HEK293 (cell line): ENCODE measurements around the gene ARHGEF28.
A peak's percentile ranks its signal among the peaks of the same experiment; 100 is the strongest.

Source experiments
- CTCF ChIA-PET: fragments of 350-600 bp; formaldehyde crosslinking; extraction: SDS; loops from one replicate; lab custom pipeline; 2021; ENCODE audit warnings: antibody characterized with exemption; lab: Yijun Ruan, JAX
- POLR2A ChIA-PET: fragments of 300-600 bp; formaldehyde crosslinking; extraction: SDS; loops from one replicate; lab custom pipeline; 2020; ENCODE audit warnings: antibody characterized with exemption, inconsistent platforms; lab: Yijun Ruan, JAX
- H3K27ac ChIP-seq: fragments of 200-500 bp; sonication (Bioruptor generic); 2 replicates; pipeline ENCODE4 v1.5.1; 2014; ENCODE audit warnings: low read depth, low read length, control low read depth, inconsistent platforms; ENCODE audit errors: extremely low read depth
- H3K36me3 ChIP-seq, 2 experiments: fragments of 200-500 bp in 1 of 2; sonication (Bioruptor generic) in 1 of 2; 1 replicate in 1 of 2; 2 replicates in 1 of 2; pipeline ENCODE4 v1.5.1; 2014 to 2017; ENCODE audit warnings: inconsistent platforms in 2 of 2, low read length in 2 of 2; ENCODE audit not compliant: control insufficient read depth in 2 of 2, insufficient read depth in 1 of 2
- H3K4me1 ChIP-seq: fragments of 200-500 bp; sonication (Bioruptor generic); 2 replicates; pipeline ENCODE4 v1.5.1; 2014; ENCODE audit warnings: mild to moderate bottlenecking, low read length, inconsistent platforms; ENCODE audit not compliant: control insufficient read depth, insufficient read depth
- H3K4me3 ChIP-seq: 2 replicates; pipeline ENCODE4 v1.5.1; 2011; ENCODE audit warnings: low read depth, mild to moderate bottlenecking, control low read depth, low read length, moderate library complexity
- H3K9me3 ChIP-seq: fragments of 200-500 bp; sonication (Bioruptor generic); 2 replicates; pipeline ENCODE4 v1.5.1; 2014; ENCODE audit warnings: low read depth, low read length, inconsistent platforms; ENCODE audit not compliant: control insufficient read depth, insufficient read depth
- GLIS1 ChIP-seq: fragments of 450-650 bp; formaldehyde crosslinking; IDR thresholded peaks from 2 replicates; pipeline ENCODE4 v1.5.1; 2016; ENCODE audit warnings: missing biosample characterization, missing genetic modification characterization
- HOXA7 ChIP-seq: sonication (generic); formaldehyde crosslinking; IDR thresholded peaks from 2 replicates; pipeline ENCODE4 v1.8.1; 2022; ENCODE audit warnings: missing genetic modification reagents, borderline replicate concordance
- HOXD13 ChIP-seq: sonication (generic); formaldehyde crosslinking; IDR thresholded peaks from 2 replicates; pipeline ENCODE4 v1.8.0; 2022; ENCODE audit warnings: missing genetic modification reagents, borderline replicate concordance
- KLF17 ChIP-seq: fragments of 450-650 bp; formaldehyde crosslinking; IDR thresholded peaks from 2 replicates; pipeline ENCODE4 v1.5.1; 2016; ENCODE audit warnings: missing biosample characterization, missing genetic modification characterization
- SP7 ChIP-seq: fragments of 450-650 bp; formaldehyde crosslinking; IDR thresholded peaks from 2 replicates; pipeline ENCODE4 v1.5.1; 2016; ENCODE audit warnings: missing biosample characterization, missing genetic modification characterization
- ZNF146 ChIP-seq: fragments of 450-650 bp; formaldehyde crosslinking; IDR thresholded peaks from 2 replicates; pipeline ENCODE4 v1.5.1; 2016; ENCODE audit warnings: missing biosample characterization, missing genetic modification characterization
- ZNF169 ChIP-seq: fragments of 450-650 bp; formaldehyde crosslinking; IDR thresholded peaks from 2 replicates; pipeline ENCODE4 v1.5.1; 2016; ENCODE audit warnings: missing biosample characterization, missing genetic modification characterization
- ZNF341 ChIP-seq: fragments of 450-650 bp; formaldehyde crosslinking; IDR thresholded peaks from 2 replicates; pipeline ENCODE4; 2016; ENCODE audit warnings: low read depth, missing biosample characterization, missing genetic modification characterization
- ZNF350 ChIP-seq: fragments of 450-650 bp; formaldehyde crosslinking; IDR thresholded peaks from 2 replicates; pipeline ENCODE4 v1.5.0; 2017; ENCODE audit warnings: missing biosample characterization, mild to moderate bottlenecking, missing genetic modification characterization
- ZNF416 ChIP-seq: fragments of 450-650 bp; formaldehyde crosslinking; IDR thresholded peaks from 2 replicates; pipeline ENCODE4 v1.5.1; 2016; ENCODE audit warnings: missing biosample characterization, missing genetic modification characterization
- ZNF488 ChIP-seq: fragments of 450-650 bp; formaldehyde crosslinking; IDR thresholded peaks from 2 replicates; pipeline ENCODE4 v1.5.1; 2016; ENCODE audit warnings: missing biosample characterization, missing genetic modification characterization
- ZNF548 ChIP-seq: fragments of 450-650 bp; formaldehyde crosslinking; IDR thresholded peaks from 2 replicates; pipeline ENCODE4 v1.5.1; 2016; ENCODE audit warnings: missing biosample characterization, missing genetic modification characterization
- ZNF555 ChIP-seq: fragments of 450-650 bp; formaldehyde crosslinking; conservative IDR thresholded peaks from 2 replicates; pipeline ENCODE4 v1.5.1; 2017; ENCODE audit warnings: missing biosample characterization, mild to moderate bottlenecking, missing genetic modification characterization, inconsistent platforms
- ZNF596 ChIP-seq: fragments of 450-650 bp; IDR thresholded peaks from 2 replicates; pipeline ENCODE4 v1.5.0; 2018; ENCODE audit warnings: missing biosample characterization, mild to moderate bottlenecking, missing genetic modification characterization, moderate library complexity
- ZNF785 ChIP-seq: fragments of 450-650 bp; formaldehyde crosslinking; IDR thresholded peaks from 2 replicates; pipeline ENCODE4 v1.5.1; 2016; ENCODE audit warnings: missing biosample characterization, missing genetic modification characterization
- TF ChIP-seq, protein P1 (sequence below): fragments of 450-650 bp; formaldehyde crosslinking; IDR thresholded peaks from 2 replicates; pipeline ENCODE4 v1.5.1; 2016; ENCODE audit warnings: missing biosample characterization, missing genetic modification characterization
- TF ChIP-seq, protein P2 (sequence below): fragments of 450-650 bp; formaldehyde crosslinking; IDR thresholded peaks from 2 replicates; pipeline ENCODE4 v1.5.1; 2016; ENCODE audit warnings: missing biosample characterization, missing genetic modification characterization
- TF ChIP-seq, protein P3 (sequence below): IDR thresholded peaks from 2 replicates; pipeline ENCODE4 v1.6.1; 2011; ENCODE audit warnings: mild to moderate bottlenecking, low read depth, low read length, borderline replicate concordance
- TF ChIP-seq, protein P4 (sequence below): fragments of 450-650 bp; formaldehyde crosslinking; conservative IDR thresholded peaks from 2 replicates; pipeline ENCODE4 v1.5.1; 2016; ENCODE audit warnings: low read depth, missing biosample characterization, missing genetic modification characterization

The ARHGEF28 gene

GRCh38 chr5:73705364-73705763 is 79.4 kb downstream of the ARHGEF28 start:
- ChIA-PET POLR2A (no interaction called here), CTCF (interaction anchor here (1.0 to 2.1 kb wide), 2 partner anchors 12 to 15 kb away, joined by 3 to 14 read pairs; no protein-coding TSS in a partner anchor)
- no peaks in the 10 kb centered on the region for H3K36me3 ChIP-seq
- no peak overlapping the region for H3K4me3 ChIP-seq
- peaks cover 8% of the 10 kb centered on the region for H3K4me1 ChIP-seq
- no peaks in the 10 kb centered on the region for H3K9me3 ChIP-seq
- no peak for TF ChIP-seq ZNF488 (tag by site-specific recombination)
- TF ChIP-seq ZNF548 (tag by site-specific recombination), result no peak
- no peak for TF ChIP-seq SP7 (tag by site-specific recombination)
- TF ChIP-seq ZNF785 (tag by site-specific recombination), result no peak
- no peak for TF ChIP-seq ZNF341 (tag by site-specific recombination)
- TF ChIP-seq, protein P1, sequence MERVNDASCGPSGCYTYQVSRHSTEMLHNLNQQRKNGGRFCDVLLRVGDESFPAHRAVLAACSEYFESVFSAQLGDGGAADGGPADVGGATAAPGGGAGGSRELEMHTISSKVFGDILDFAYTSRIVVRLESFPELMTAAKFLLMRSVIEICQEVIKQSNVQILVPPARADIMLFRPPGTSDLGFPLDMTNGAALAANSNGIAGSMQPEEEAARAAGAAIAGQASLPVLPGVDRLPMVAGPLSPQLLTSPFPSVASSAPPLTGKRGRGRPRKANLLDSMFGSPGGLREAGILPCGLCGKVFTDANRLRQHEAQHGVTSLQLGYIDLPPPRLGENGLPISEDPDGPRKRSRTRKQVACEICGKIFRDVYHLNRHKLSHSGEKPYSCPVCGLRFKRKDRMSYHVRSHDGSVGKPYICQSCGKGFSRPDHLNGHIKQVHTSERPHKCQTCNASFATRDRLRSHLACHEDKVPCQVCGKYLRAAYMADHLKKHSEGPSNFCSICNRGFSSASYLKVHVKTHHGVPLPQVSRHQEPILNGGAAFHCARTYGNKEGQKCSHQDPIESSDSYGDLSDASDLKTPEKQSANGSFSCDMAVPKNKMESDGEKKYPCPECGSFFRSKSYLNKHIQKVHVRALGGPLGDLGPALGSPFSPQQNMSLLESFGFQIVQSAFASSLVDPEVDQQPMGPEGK, result no peak
- TF ChIP-seq, all 188 proteins: peak for 0
- H3K27ac ChIP-seq, result no peak overlapping the region

GRCh38 chr5:73706963-73707362 is 81.0 kb downstream of the ARHGEF28 start:
- Histone ChIP-seq H3K4me3 (no peak overlapping the region), H3K4me1 (peaks cover 8% of the 10 kb centered on the region), H3K36me3 (no peaks in the 10 kb centered on the region), H3K27ac (no peak overlapping the region), H3K9me3 (no peaks in the 10 kb centered on the region)
- ChIA-PET POLR2A (no interaction called here), CTCF (interaction anchor here (0.6 to 2.1 kb wide), 4 partner anchors 12 to 116 kb away, joined by 3 to 14 read pairs (median 4); no protein-coding TSS in a partner anchor)
- TF ChIP-seq GLIS1 (tag by site-specific recombination), result no peak
- TF ChIP-seq, protein P2, sequence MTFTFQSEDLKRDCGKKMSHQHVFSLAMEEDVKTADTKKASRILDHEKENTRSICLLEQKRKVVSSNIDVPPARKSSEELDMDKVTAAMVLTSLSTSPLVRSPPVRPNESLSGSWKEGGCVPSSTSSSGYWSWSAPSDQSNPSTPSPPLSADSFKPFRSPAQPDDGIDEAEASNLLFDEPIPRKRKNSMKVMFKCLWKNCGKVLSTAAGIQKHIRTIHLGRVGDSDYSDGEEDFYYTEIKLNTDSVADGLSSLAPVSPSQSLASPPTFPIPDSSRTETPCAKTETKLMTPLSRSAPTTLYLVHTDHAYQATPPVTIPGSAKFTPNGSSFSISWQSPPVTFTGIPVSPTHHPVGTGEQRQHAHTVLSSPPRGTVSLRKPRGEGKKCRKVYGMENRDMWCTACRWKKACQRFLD (tag by site-specific recombination), result no peak
- no peak for TF ChIP-seq ZNF350 (tag by site-specific recombination)
- no peak for TF ChIP-seq ZNF555 (tag by site-specific recombination)
- TF ChIP-seq ZNF548 (tag by site-specific recombination), result no peak
- TF ChIP-seq ZNF169, result no peak
- TF ChIP-seq SP7 (tag by site-specific recombination), result no peak
- TF ChIP-seq ZNF416 (tag by site-specific recombination), result no peak
- no peak for TF ChIP-seq HOXA7
- TF ChIP-seq, protein P3, sequence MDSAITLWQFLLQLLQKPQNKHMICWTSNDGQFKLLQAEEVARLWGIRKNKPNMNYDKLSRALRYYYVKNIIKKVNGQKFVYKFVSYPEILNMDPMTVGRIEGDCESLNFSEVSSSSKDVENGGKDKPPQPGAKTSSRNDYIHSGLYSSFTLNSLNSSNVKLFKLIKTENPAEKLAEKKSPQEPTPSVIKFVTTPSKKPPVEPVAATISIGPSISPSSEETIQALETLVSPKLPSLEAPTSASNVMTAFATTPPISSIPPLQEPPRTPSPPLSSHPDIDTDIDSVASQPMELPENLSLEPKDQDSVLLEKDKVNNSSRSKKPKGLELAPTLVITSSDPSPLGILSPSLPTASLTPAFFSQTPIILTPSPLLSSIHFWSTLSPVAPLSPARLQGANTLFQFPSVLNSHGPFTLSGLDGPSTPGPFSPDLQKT, result no peak

DNA sequence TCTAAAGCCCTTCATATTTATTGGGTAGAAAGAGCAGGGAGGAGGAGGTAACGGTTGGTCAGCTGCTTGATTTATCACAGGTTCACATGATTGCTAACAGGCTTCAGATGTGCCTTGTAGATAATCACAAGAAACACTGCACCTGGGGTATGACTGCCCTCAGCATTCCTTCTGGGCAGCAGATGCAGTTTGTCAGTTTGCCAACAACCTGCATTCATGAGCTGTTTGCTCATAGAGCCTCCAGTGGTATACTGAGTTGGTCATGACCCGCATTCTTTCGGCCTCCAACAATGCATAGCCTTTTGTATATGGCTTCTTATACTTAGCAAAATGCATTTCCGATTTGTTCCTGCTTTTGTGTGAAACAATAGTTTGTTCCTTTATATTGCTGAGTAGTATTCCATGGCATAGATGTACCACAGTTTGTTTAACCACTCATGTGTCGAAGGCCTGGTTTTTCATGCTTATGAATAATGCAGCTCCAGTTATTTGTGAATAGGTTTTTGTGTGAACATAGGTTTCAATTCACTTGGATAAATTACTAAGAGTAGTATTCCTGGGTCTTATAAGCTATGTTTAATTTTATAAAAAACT is 83.6 kb downstream of the ARHGEF28 start:
- Histone ChIP-seq H3K27ac (no peak overlapping the region), H3K4me1 (no peaks in the 10 kb centered on the region), H3K4me3 (no peak overlapping the region), H3K9me3 (no peaks in the 10 kb centered on the region), H3K36me3 (no peaks in the 10 kb centered on the region)
- ChIA-PET POLR2A (interaction anchor here (0.6 kb wide), 1 partner anchor 50 kb away, joined by 4 read pairs; no protein-coding TSS in a partner anchor), CTCF (interaction anchor here (0.5 to 1.5 kb wide), 3 partner anchors 29 to 119 kb away, joined by 3 to 7 read pairs (median 4); no protein-coding TSS in a partner anchor)
- TF ChIP-seq KLF17 (tag by site-specific recombination) (no peak), ZNF146 (tag by site-specific recombination) (peak; percentile 43; the same call in 1 of the 2 replicates), HOXD13 (no peak), ZNF596 (tag by site-specific recombination) (no peak)
- TF ChIP-seq, protein P4, sequence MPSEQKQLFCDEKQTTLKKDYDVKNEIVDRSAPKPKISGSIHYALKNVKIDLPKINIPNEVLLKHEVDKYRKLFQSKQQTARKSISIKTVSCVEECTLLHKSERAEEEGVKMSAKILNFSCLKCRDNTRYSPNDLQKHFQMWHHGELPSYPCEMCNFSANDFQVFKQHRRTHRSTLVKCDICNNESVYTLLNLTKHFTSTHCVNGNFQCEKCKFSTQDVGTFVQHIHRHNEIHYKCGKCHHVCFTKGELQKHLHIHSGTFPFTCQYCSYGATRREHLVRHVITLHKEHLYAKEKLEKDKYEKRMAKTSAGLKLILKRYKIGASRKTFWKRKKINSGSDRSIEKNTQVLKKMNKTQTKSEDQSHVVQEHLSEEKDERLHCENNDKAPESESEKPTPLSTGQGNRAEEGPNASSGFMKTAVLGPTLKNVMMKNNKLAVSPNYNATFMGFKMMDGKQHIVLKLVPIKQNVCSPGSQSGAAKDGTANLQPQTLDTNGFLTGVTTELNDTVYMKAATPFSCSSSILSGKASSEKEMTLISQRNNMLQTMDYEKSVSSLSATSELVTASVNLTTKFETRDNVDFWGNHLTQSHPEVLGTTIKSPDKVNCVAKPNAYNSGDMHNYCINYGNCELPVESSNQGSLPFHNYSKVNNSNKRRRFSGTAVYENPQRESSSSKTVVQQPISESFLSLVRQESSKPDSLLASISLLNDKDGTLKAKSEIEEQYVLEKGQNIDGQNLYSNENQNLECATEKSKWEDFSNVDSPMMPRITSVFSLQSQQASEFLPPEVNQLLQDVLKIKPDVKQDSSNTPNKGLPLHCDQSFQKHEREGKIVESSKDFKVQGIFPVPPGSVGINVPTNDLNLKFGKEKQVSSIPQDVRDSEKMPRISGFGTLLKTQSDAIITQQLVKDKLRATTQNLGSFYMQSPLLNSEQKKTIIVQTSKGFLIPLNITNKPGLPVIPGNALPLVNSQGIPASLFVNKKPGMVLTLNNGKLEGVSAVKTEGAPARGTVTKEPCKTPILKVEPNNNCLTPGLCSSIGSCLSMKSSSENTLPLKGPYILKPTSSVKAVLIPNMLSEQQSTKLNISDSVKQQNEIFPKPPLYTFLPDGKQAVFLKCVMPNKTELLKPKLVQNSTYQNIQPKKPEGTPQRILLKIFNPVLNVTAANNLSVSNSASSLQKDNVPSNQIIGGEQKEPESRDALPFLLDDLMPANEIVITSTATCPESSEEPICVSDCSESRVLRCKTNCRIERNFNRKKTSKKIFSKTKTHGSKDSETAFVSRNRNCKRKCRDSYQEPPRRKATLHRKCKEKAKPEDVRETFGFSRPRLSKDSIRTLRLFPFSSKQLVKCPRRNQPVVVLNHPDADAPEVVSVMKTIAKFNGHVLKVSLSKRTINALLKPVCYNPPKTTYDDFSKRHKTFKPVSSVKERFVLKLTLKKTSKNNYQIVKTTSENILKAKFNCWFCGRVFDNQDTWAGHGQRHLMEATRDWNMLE (tag by site-specific recombination), result no peak
